Measurements from ENCODE around the gene MGAT5. TPM values are rescaled to one million over a fixed set of nuclear protein-coding genes. Genes with fewer than 3 reads are reported as not detected.

Gene MGAT5
- total and polyA plus RNA-seq, 5 donors = 29.0 to 156 (median 126) TPM

DNA sequence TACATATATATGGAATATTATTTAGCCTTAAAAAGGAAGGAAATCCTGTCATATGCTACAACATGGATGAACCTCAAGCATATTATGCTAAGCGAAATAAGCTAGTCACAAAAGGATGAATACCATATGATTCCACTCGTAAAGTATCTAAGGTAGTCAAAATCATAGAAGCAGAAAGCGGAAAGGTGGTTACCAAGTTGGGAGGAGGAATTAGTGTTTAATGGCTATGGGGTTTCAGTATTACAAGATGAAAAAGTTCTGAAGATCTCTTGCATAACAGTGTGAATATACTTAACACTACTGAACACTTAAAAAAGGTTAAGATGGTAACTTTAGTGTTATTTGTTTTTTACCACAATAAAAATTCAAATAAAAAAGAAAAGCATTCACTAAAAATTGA is 99.0 kb downstream of the MGAT5 start:
- Histone ChIP-seq H3K27me3 (ENCODE audit: control insufficient read depth, insufficient read depth) (no peaks in the 10 kb centered on the region), H3K4me1 (ENCODE audit: control insufficient read depth, insufficient read depth, low read length) (peaks cover 2% of the 10 kb centered on the region), H3K4me3 (ENCODE audit: low read length) (no peak overlapping the region), H3K9me3 (ENCODE audit: control insufficient read depth, low read length) (no peaks in the 10 kb centered on the region), H3K27ac (ENCODE audit: low read length) (no peak overlapping the region)
- intact Hi-C loops (cut with DNase I) = no loop called here
- WGBS = over 99% methylated on average over 3 of the region's 3 CpGs
- ATAC-seq (no peak), DNase-seq (no peak)

DNA sequence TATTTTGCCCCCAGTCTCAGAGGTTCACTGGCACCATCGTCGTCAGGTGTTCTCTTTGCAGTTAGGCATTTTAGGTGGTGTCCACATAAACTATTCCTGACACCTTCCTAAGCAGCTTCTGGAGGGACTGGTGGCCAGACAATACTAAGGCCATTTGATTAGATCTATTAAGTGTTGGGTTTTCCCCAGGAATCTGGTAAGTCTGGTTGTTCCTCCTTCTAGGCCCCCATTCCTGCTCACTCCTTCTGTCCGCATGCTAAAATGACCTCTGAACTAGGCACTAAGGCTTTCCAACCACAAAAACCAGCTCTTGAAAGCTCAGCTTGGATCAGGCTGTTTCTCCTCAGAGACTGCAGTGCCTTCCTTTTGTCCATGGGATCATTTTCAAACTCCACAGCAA is 100.7 kb downstream of the MGAT5 start:
- 97% methylated on average over 3 of the region's 3 CpGs for WGBS
- intact Hi-C loops (cut with DNase I) = no loop called here
- no peak overlapping the region for H3K4me3 ChIP-seq (ENCODE audit: low read length)
- no peak overlapping the region for H3K27ac ChIP-seq (ENCODE audit: low read length)
- no peaks in the 10 kb centered on the region for H3K9me3 ChIP-seq (ENCODE audit: control insufficient read depth, low read length)
- no peaks in the 10 kb centered on the region for H3K27me3 ChIP-seq (ENCODE audit: control insufficient read depth, insufficient read depth)
- DNase-seq = no peak
- ATAC-seq = no peak
- H3K4me1 ChIP-seq (ENCODE audit: control insufficient read depth, insufficient read depth, low read length) = peaks cover under 1% of the 10 kb centered on the region

- no peak for ATAC-seq
- 77% methylated on average over 3 of the region's 3 CpGs for WGBS
- intact Hi-C loops (cut with DNase I) = no loop called here
Observed at GRCh38 chr2:134357814-134358213, 103.9 kb downstream of the MGAT5 start.

DNA sequence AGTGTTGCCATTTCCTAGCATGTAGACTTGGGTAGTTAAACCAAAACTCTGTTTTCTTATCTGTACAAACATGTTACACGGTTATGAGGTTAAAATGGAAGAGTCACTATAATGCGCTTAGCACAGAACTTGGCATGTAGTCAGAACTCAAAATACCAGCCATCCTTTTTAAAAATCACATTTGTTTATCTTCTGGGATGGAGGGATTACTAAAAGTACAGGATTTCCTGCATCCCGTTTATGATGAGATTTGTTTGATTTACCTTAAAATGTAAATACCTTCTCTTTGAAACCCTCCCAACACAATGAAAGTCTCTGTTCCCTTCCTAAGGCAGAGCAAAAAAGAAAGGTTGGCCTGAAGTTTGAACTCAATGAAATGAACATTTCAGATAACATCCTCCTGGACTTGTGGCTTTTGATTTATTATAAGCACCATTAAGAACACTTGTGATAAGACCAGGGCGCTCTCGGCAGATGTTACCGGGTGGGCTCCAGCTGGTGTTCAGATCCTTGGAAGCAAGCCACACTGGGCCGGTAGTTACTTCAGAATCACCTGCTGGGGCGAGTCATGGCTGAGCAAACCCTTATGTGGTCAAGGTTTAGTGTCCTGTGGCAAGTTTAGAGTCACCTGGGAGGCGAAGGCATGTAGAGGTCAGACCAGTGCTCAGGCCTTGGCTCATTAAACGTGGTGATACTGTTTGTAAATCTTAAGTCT is 105.7 kb downstream of the MGAT5 start:
- Histone ChIP-seq H3K4me3 (ENCODE audit: low read length) (no peak overlapping the region), H3K4me1 (ENCODE audit: control insufficient read depth, insufficient read depth, low read length) (peaks cover 12% of the 10 kb centered on the region), H3K9me3 (ENCODE audit: control insufficient read depth, low read length) (no peaks in the 10 kb centered on the region), H3K27me3 (ENCODE audit: control insufficient read depth, insufficient read depth) (no peaks in the 10 kb centered on the region), H3K27ac (ENCODE audit: low read length) (peak overlapping the region; percentile 29)
- ATAC-seq (peak in 1 of 2 donors; percentile 16), DNase-seq (peak in 1 of 3 donors; percentile 48)
- WGBS = 52% methylated on average over 10 of the region's 10 CpGs
- intact Hi-C loops (cut with DNase I) = no loop called here

More at GRCh38 chr2:134357814-134358213, 103.9 kb downstream of the MGAT5 start:
- Histone ChIP-seq H3K27ac (ENCODE audit: low read length) (no peak overlapping the region), H3K4me3 (ENCODE audit: low read length) (no peak overlapping the region), H3K9me3 (ENCODE audit: control insufficient read depth, low read length) (no peaks in the 10 kb centered on the region), H3K4me1 (ENCODE audit: control insufficient read depth, insufficient read depth, low read length) (peaks cover 11% of the 10 kb centered on the region), H3K27me3 (ENCODE audit: control insufficient read depth, insufficient read depth) (no peaks in the 10 kb centered on the region)
- no peak for DNase-seq

DNA sequence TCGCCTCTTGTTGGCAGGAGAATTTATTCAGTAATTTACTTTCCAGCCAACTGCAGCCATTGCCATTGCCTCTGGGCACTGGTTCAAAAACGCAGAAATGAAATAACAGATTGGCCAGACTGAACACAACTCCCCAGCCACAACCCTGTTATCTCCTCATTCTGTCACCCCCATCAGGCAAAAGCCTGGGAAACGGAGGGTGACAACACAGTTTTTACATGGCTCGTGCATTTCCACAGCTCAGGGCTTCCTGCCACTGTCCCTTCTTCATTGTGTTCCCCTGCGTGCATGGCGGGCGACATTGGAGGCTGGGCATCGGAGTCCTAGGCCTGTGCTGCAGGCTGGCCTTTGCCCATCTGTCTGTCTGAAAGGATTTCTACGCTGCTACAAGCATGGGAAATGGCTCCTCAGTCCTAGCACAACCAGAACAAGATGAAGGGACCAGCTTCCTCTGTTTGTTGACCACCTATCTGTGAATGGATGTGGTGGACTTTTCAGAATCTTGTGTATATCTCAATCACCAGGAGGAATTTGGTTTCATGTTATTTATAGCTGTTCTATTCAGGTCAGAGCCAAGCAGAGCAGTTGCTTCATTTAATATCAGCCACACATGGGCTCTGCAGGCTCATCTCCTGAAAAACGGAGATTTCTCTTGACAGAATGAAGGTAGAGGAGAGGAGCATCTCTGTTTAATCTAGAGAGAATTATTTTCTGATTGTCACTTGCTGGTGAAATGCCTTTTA is 107.0 kb downstream of the MGAT5 start:
- H3K27ac ChIP-seq (ENCODE audit: low read length) = peak overlapping the region; percentile 72
- intact Hi-C loops (cut with DNase I) = no loop called here
- peak in 2 of 3 donors; percentile 67 to 76 for DNase-seq
- no peak overlapping the region for H3K4me3 ChIP-seq (ENCODE audit: low read length)
- H3K27me3 ChIP-seq (ENCODE audit: control insufficient read depth, insufficient read depth) = no peaks in the 10 kb centered on the region
- ATAC-seq = peak; percentile 69 to 87
- H3K9me3 ChIP-seq (ENCODE audit: control insufficient read depth, low read length) = no peaks in the 10 kb centered on the region
- WGBS = 33% methylated on average over 10 of the region's 10 CpGs
- H3K4me1 ChIP-seq (ENCODE audit: control insufficient read depth, insufficient read depth, low read length) = peaks cover 14% of the 10 kb centered on the region

GRCh38 chr2:134361648-134362047 is 107.8 kb downstream of the MGAT5 start:
- H3K27ac ChIP-seq (ENCODE audit: low read length) = peak overlapping the region; percentile 56
- no peaks in the 10 kb centered on the region for H3K27me3 ChIP-seq (ENCODE audit: control insufficient read depth, insufficient read depth)
- no peak for ATAC-seq
- H3K9me3 ChIP-seq (ENCODE audit: control insufficient read depth, low read length) = no peaks in the 10 kb centered on the region
- 94% methylated on average over 1 of the region's 1 CpG for WGBS
- intact Hi-C loops (cut with DNase I) = no loop called here
- peaks cover 14% of the 10 kb centered on the region for H3K4me1 ChIP-seq (ENCODE audit: control insufficient read depth, insufficient read depth, low read length)
- DNase-seq = no peak
- no peak overlapping the region for H3K4me3 ChIP-seq (ENCODE audit: low read length)

GRCh38 chr2:134362152-134362668 is 108.3 kb downstream of the MGAT5 start:
- WGBS = 90% methylated on average over 1 of the region's 1 CpG
- DNase-seq (no peak), ATAC-seq (no peak)
- Histone ChIP-seq H3K27me3 (ENCODE audit: control insufficient read depth, insufficient read depth) (no peaks in the 10 kb centered on the region), H3K4me3 (ENCODE audit: low read length) (no peak overlapping the region), H3K27ac (ENCODE audit: low read length) (peak overlapping the region; percentile 10), H3K4me1 (ENCODE audit: control insufficient read depth, insufficient read depth, low read length) (peaks cover 14% of the 10 kb centered on the region), H3K9me3 (ENCODE audit: control insufficient read depth, low read length) (no peaks in the 10 kb centered on the region)
- intact Hi-C loops (cut with DNase I) = no loop called here

- H3K9me3 ChIP-seq (ENCODE audit: control insufficient read depth, low read length) = no peaks in the 10 kb centered on the region
- 60% methylated on average over 1 of the region's 1 CpG for WGBS
- no peak overlapping the region for H3K27ac ChIP-seq (ENCODE audit: low read length)
- H3K4me1 ChIP-seq (ENCODE audit: control insufficient read depth, insufficient read depth, low read length) = peaks cover 14% of the 10 kb centered on the region
- intact Hi-C loops (cut with DNase I) = no loop called here
- DNase-seq = no peak
- H3K4me3 ChIP-seq (ENCODE audit: low read length) = no peak overlapping the region
- no peaks in the 10 kb centered on the region for H3K27me3 ChIP-seq (ENCODE audit: control insufficient read depth, insufficient read depth)
- no peak for ATAC-seq
Observed at GRCh38 chr2:134362740-134363139, 108.9 kb downstream of the MGAT5 start.

GRCh38 chr2:134365356-134365755 is 111.5 kb downstream of the MGAT5 start:
- no peaks in the 10 kb centered on the region for H3K9me3 ChIP-seq (ENCODE audit: control insufficient read depth, low read length)
- no peak overlapping the region for H3K27ac ChIP-seq (ENCODE audit: low read length)
- ATAC-seq = no peak
- 76% methylated on average over 3 of the region's 3 CpGs for WGBS
- peaks cover 17% of the 10 kb centered on the region for H3K4me1 ChIP-seq (ENCODE audit: control insufficient read depth, insufficient read depth, low read length)
- intact Hi-C loops (cut with DNase I) = no loop called here
- H3K27me3 ChIP-seq (ENCODE audit: control insufficient read depth, insufficient read depth) = no peaks in the 10 kb centered on the region
- no peak overlapping the region for H3K4me3 ChIP-seq (ENCODE audit: low read length)
- peak in 1 of 3 donors; percentile 42 for DNase-seq

DNA sequence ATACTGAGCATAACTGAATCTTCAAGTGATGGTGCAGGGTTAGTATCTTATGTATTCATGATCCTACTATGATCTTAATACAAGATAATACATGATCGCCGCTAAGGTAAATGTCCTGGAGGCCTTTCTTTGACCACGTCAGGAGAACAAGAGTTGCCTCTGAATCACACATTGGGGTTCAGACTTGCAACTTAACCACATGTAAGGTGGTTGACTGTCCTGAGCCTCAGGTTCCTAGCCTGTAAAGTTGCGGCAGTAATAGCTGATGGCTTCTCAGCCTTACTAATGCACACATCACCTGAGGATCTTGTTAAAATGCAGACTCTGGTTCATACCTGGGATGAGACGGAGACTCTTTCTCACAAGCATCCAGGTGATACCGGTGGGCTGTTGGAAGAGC is 112.5 kb downstream of the MGAT5 start:
- peaks cover 15% of the 10 kb centered on the region for H3K4me1 ChIP-seq (ENCODE audit: control insufficient read depth, insufficient read depth, low read length)
- no peak overlapping the region for H3K27ac ChIP-seq (ENCODE audit: low read length)
- WGBS = 96% methylated on average over 6 of the region's 6 CpGs
- ATAC-seq = no peak
- H3K27me3 ChIP-seq (ENCODE audit: control insufficient read depth, insufficient read depth) = no peaks in the 10 kb centered on the region
- no peak for DNase-seq
- intact Hi-C loops (cut with DNase I) = no loop called here
- no peaks in the 10 kb centered on the region for H3K9me3 ChIP-seq (ENCODE audit: control insufficient read depth, low read length)
- H3K4me3 ChIP-seq (ENCODE audit: low read length) = no peak overlapping the region

DNA sequence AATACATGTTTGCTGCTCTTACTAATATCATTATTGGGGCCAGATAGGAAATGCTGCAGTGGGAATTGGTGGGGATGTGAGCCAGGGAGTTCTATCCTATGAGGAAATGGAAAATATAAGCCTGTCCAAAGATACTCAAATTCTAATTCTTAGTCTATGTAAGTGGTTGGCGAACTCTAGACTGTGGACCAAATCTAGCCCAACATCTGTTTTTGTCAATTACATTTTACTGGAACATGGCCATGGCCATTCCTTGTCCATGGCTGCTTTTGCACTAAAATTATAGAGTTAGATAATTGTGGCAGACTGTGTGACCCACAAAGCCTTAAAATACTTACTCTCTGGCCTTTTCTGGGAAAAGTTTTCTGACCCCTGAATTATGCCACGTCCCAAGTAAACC is 113.3 kb downstream of the MGAT5 start:
- intact Hi-C loops (cut with DNase I) = no loop called here
- DNase-seq (no peak), ATAC-seq (peak in 1 of 2 donors; percentile 6)
- Histone ChIP-seq H3K9me3 (ENCODE audit: control insufficient read depth, low read length) (no peaks in the 10 kb centered on the region), H3K4me3 (ENCODE audit: low read length) (no peak overlapping the region), H3K27ac (ENCODE audit: low read length) (no peak overlapping the region), H3K4me1 (ENCODE audit: control insufficient read depth, insufficient read depth, low read length) (peaks cover 14% of the 10 kb centered on the region), H3K27me3 (ENCODE audit: control insufficient read depth, insufficient read depth) (no peaks in the 10 kb centered on the region)
- WGBS = 54% methylated on average over 2 of the region's 2 CpGs
